ENCODE data around the gene ZNF573. TPM values are rescaled to one million over a fixed set of nuclear protein-coding genes. Genes with fewer than 3 reads are reported as not detected.

ZNF573 gene
- total RNA-seq, 2 experiments from 2014 or later: 4.6 to 5.0 TPM

DNA sequence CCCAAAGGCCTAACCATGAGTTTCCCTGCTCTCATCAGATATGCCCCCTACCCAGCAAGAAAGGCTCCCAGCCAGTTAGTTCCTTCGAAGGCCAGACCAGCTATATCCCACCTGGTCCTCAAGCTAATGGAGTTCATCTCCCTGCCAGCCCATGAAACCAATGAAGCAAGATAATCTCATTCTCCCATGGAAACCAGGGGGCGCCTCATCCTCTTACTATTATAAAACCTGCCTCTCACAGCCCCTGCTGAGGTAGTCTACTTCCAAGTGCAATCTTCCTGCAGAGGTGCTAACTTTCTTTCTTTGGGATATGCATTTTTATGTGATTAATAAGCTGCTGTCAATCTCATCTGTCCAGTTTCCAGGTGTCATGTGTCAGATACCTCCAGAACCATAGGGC, 34.0 kb upstream of the ZNF573 start:
- no peak for ATAC-seq (ENCODE audit: poor library complexity)
- Histone ChIP-seq H3K27ac (ENCODE audit: low read depth in 1 of 2, low read length in 2 of 2) (no peak overlapping the region), H3K9me3 (ENCODE audit: control insufficient read depth in 1 of 2, insufficient read depth in 1 of 2, low read length in 2 of 2) (peaks cover 37 to 42% of the 10 kb centered on the region in 2 experiments), H3K4me1 (ENCODE audit: insufficient read depth, low read length) (peaks cover 8% of the 10 kb centered on the region), H3K27me3 (ENCODE audit: control insufficient read depth in 1 of 2, insufficient read depth in 2 of 2, low read length in 2 of 2) (peaks cover 9 to 12% of the 10 kb centered on the region in 2 experiments), H3K36me3 (ENCODE audit: insufficient read depth, low read length) (no peaks in the 10 kb centered on the region), H3K4me3 (ENCODE audit: low read length) (no peak overlapping the region)
- Mint-ChIP-seq H3K27me3 (peaks cover 17% of the 10 kb centered on the region), H3K36me3 (ENCODE audit: low read depth) (peaks cover 27% of the 10 kb centered on the region), H3K4me1 (ENCODE audit: low read depth) (peaks cover 11% of the 10 kb centered on the region), H3K27ac (no peak overlapping the region), H3K4me3 (no peak overlapping the region), H3K9me3 (peaks cover 24% of the 10 kb centered on the region)
- ChIA-PET POLR2A (no interaction called here), CTCF (no interaction called here)
- DNase-seq: no peak
- no peak for TF ChIP-seq CTCF (IDR thresholded peaks at IDR 0.05)
- intact Hi-C loops (cut with DNase I, micrococcal nuclease): no loop called here

- H3K27ac ChIP-seq (ENCODE audit: low read depth in 1 of 2, low read length in 2 of 2): no peak overlapping the region
- H3K9me3 Mint-ChIP-seq: peaks cover 25% of the 10 kb centered on the region
- H3K9me3 ChIP-seq (ENCODE audit: control insufficient read depth in 1 of 2, insufficient read depth in 1 of 2, low read length in 2 of 2): peaks cover 41 to 43% of the 10 kb centered on the region in 2 experiments
- H3K4me1 ChIP-seq (ENCODE audit: insufficient read depth, low read length): no peaks in the 10 kb centered on the region
- H3K27ac Mint-ChIP-seq: no peak overlapping the region
- ATAC-seq (ENCODE audit: poor library complexity): no peak
- ChIA-PET CTCF (no interaction called here), POLR2A (no interaction called here)
- no peak overlapping the region for H3K4me3 ChIP-seq (ENCODE audit: low read length)
- H3K4me1 Mint-ChIP-seq (ENCODE audit: low read depth): no peaks in the 10 kb centered on the region
- H3K4me3 Mint-ChIP-seq: no peak overlapping the region
- H3K27me3 ChIP-seq (ENCODE audit: control insufficient read depth in 1 of 2, insufficient read depth in 2 of 2, low read length in 2 of 2): no peaks in the 10 kb centered on the region
- no peak for DNase-seq
- no peaks in the 10 kb centered on the region for H3K27me3 Mint-ChIP-seq
- intact Hi-C loops (cut with DNase I, micrococcal nuclease): no loop called here
- no peak for TF ChIP-seq CTCF (IDR thresholded peaks at IDR 0.05)
- peaks cover 29% of the 10 kb centered on the region for H3K36me3 Mint-ChIP-seq (ENCODE audit: low read depth)
- H3K36me3 ChIP-seq (ENCODE audit: insufficient read depth, low read length): no peaks in the 10 kb centered on the region
Observed at GRCh38 chr19:37809366-37809765, 30.0 kb upstream of the ZNF573 start.

DNA sequence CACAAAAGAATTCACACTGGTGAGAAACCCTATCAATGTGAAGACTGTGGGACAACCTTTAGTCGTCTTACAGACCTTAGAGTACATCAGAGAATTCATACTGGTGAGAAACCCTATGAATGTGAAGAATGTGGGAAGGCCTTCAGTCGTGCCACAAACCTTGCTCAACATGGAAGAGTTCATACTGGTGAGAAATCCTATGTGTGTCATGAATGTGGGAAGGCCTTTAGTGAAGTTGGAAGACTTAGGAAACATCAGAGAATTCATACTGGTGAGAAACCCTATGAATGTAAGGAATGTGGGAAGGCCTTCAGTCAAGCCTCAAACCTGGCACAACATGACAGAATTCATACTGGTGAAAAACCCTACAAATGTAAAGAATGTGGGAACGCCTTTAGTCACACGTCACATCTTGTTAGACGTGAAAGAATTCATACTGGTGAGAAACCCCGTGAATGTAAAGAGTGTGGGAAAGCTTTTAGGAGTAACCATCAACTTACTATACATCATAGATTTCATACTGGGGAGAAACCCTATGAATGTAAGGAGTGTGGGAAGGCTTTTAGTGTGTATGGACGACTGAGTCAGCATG, 24.0 kb upstream of the ZNF573 start:
- H3K36me3 Mint-ChIP-seq (ENCODE audit: low read depth): peaks cover 59% of the 10 kb centered on the region
- H3K27me3 Mint-ChIP-seq: no peaks in the 10 kb centered on the region
- Histone ChIP-seq H3K27ac (ENCODE audit: low read depth in 1 of 2, low read length in 2 of 2) (no peak overlapping the region), H3K36me3 (ENCODE audit: insufficient read depth, low read length) (no peaks in the 10 kb centered on the region), H3K9me3 (ENCODE audit: control insufficient read depth in 1 of 2, insufficient read depth in 1 of 2, low read length in 2 of 2) (peaks cover 46 to 82% of the 10 kb centered on the region in 2 experiments), H3K4me1 (ENCODE audit: insufficient read depth, low read length) (no peaks in the 10 kb centered on the region), H3K4me3 (ENCODE audit: low read length) (no peak overlapping the region), H3K27me3 (ENCODE audit: control insufficient read depth in 1 of 2, insufficient read depth in 2 of 2, low read length in 2 of 2) (no peaks in the 10 kb centered on the region)
- intact Hi-C loops (cut with DNase I, micrococcal nuclease): no loop called here
- H3K4me3 Mint-ChIP-seq: no peak overlapping the region
- POLR2A ChIA-PET: no interaction called here
- no peak overlapping the region for H3K27ac Mint-ChIP-seq
- CTCF ChIA-PET: no interaction called here
- ATAC-seq (ENCODE audit: poor library complexity) (no peak), DNase-seq (no peak)
- TF ChIP-seq CTCF (IDR thresholded peaks at IDR 0.05): no peak
- H3K4me1 Mint-ChIP-seq (ENCODE audit: low read depth): no peaks in the 10 kb centered on the region
- H3K9me3 Mint-ChIP-seq: peaks cover 45% of the 10 kb centered on the region
